Stimulated activated CD8-positive, alpha-beta memory T cell treated with anti-CD3 and anti-CD28 coated beads, Interleukin-15, amount 100 ng/mL, for 48 hours (primary cell): Measurements from ENCODE around the gene RAP1GAP.

Source experiments
- DNase-seq, 2 donors: peaks; one replicate each; pipeline ENCODE4 v3.0.0-alpha.2; 2020; ENCODE audit warnings: low read depth in 2 of 2

RAP1GAP gene

GRCh38 chr1:21590934-21591333, 78.2 kb downstream of the RAP1GAP start:
- DNase-seq = no peak

GRCh38 chr1:21590126-21590880, 78.9 kb downstream of the RAP1GAP start:
- no peak for DNase-seq

- no peak for DNase-seq
Measured at GRCh38 chr1:21589618-21590017, 79.5 kb downstream of the RAP1GAP start.

- no peak for DNase-seq
Measured at GRCh38 chr1:21587602-21587953, 81.6 kb downstream of the RAP1GAP start.

- DNase-seq = no peak
Measured at GRCh38 chr1:21586846-21587601, 82.1 kb downstream of the RAP1GAP start.

GRCh38 chr1:21586222-21586621, 82.9 kb downstream of the RAP1GAP start:
- no peak for DNase-seq

- no peak for DNase-seq
Measured at GRCh38 chr1:21585037-21585436, 84.1 kb downstream of the RAP1GAP start.

- DNase-seq = no peak
Measured at GRCh38 chr1:21584096-21584495, 85.1 kb downstream of the RAP1GAP start.

- DNase-seq = no peak
Measured at GRCh38 chr1:21579791-21580190, 89.4 kb downstream of the RAP1GAP start.

- no peak for DNase-seq
Measured at GRCh38 chr1:21577933-21578332, 91.2 kb downstream of the RAP1GAP start.

GRCh38 chr1:21577324-21577723, 91.8 kb downstream of the RAP1GAP start:
- DNase-seq = no peak

GRCh38 chr1:21576798-21577187, 92.4 kb downstream of the RAP1GAP start:
- no peak for DNase-seq

- no peak for DNase-seq
Measured at GRCh38 chr1:21576031-21576797, 92.9 kb downstream of the RAP1GAP start.

- no peak for DNase-seq
Measured at GRCh38 chr1:21575351-21575942, 93.7 kb downstream of the RAP1GAP start.

GRCh38 chr1:21574466-21575151, 94.5 kb downstream of the RAP1GAP start:
- no peak for DNase-seq

GRCh38 chr1:21573971-21574465, 95.1 kb downstream of the RAP1GAP start:
- DNase-seq = no peak

GRCh38 chr1:21573475-21573874, 95.7 kb downstream of the RAP1GAP start:
- DNase-seq = no peak

- DNase-seq = no peak
Measured at GRCh38 chr1:21572735-21573277, 96.4 kb downstream of the RAP1GAP start.

GRCh38 chr1:21572221-21572620, 96.9 kb downstream of the RAP1GAP start:
- no peak for DNase-seq

- DNase-seq = no peak
Measured at GRCh38 chr1:21570885-21571284, 98.3 kb downstream of the RAP1GAP start.

- DNase-seq = no peak
Measured at GRCh38 chr1:21570528-21570875, 98.7 kb downstream of the RAP1GAP start.
